H9 (cell line): ENCODE results near the gene C1QL4. TPM values are rescaled to one million over a fixed set of nuclear protein-coding genes. Genes with fewer than 3 reads are reported as not detected.

Experiments
- DNase-seq: peaks from one replicate; pipeline ENCODE4 v3.0.0-alpha.2; 2017
- H2AFZ ChIP-seq: one replicate; pipeline ENCODE4 v1.6.1; 2013; ENCODE audit warnings: mild to moderate bottlenecking, low read length, control low read depth, moderate library complexity
- H2AK5ac ChIP-seq: 2 replicates; pipeline ENCODE4 v1.6.1; 2013; ENCODE audit warnings: low read length, control low read depth, mixed read lengths; ENCODE audit not compliant: insufficient read length
- H2BK120ac ChIP-seq: one replicate; pipeline ENCODE4 v1.6.1; 2013; ENCODE audit warnings: low read depth, mild to moderate bottlenecking, low read length, control low read depth, inconsistent platforms; ENCODE audit not compliant: poor library complexity, severe bottlenecking
- H2BK12ac ChIP-seq: 2 replicates; pipeline ENCODE4 v1.6.1; 2013; ENCODE audit warnings: low read length, control low read depth, mixed read lengths, low read depth; ENCODE audit not compliant: insufficient read length
- H2BK15ac ChIP-seq: 2 replicates; pipeline ENCODE4 v1.6.1; 2013; ENCODE audit warnings: low read depth, low read length, control low read depth
- H2BK20ac ChIP-seq: one replicate; pipeline ENCODE4 v1.6.1; 2013; ENCODE audit warnings: low read depth, mild to moderate bottlenecking, low read length, control low read depth, inconsistent platforms; ENCODE audit not compliant: poor library complexity, severe bottlenecking
- H2BK5ac ChIP-seq: 2 replicates; pipeline ENCODE4 v1.6.1; 2013; ENCODE audit warnings: low read length, control low read depth, mixed read lengths; ENCODE audit not compliant: insufficient read length
- H3K14ac ChIP-seq: 2 replicates; pipeline ENCODE4 v1.6.1; 2013; ENCODE audit warnings: low read length, control low read depth; ENCODE audit not compliant: insufficient read depth
- H3K18ac ChIP-seq: 2 replicates; pipeline ENCODE4 v1.6.1; 2013; ENCODE audit warnings: low read depth, mild to moderate bottlenecking, mixed read lengths, low read length, control low read depth; ENCODE audit not compliant: insufficient read length
- H3K23ac ChIP-seq: 2 replicates; pipeline ENCODE4 v1.6.1; 2013; ENCODE audit warnings: low read length, control low read depth, mixed read lengths, low read depth; ENCODE audit not compliant: insufficient read length
- H3K23me2 ChIP-seq: 2 replicates; pipeline ENCODE4 v1.6.1; 2013; ENCODE audit warnings: low read depth, mild to moderate bottlenecking, mixed read lengths, low read length, control low read depth; ENCODE audit not compliant: insufficient read length, poor library complexity, severe bottlenecking
- H3K27ac ChIP-seq: 2 replicates; pipeline ENCODE4 v1.5.1; 2013; ENCODE audit warnings: low read length, control low read depth, mixed read lengths, low read depth; ENCODE audit not compliant: insufficient read length
- H3K27me3 ChIP-seq: 2 replicates; pipeline ENCODE4 v1.6.1; 2013; ENCODE audit warnings: low read length, control low read depth, inconsistent platforms; ENCODE audit not compliant: insufficient read depth
- H3K4ac ChIP-seq: 2 replicates; pipeline ENCODE4 v1.6.1; 2013; ENCODE audit warnings: low read depth, mild to moderate bottlenecking, control low read depth, inconsistent platforms, low read length, moderate library complexity
- H3K4me1 ChIP-seq: 2 replicates; pipeline ENCODE4 v1.6.1; 2013; ENCODE audit warnings: low read length, control low read depth, inconsistent platforms; ENCODE audit not compliant: insufficient read depth
- H3K4me2 ChIP-seq: 2 replicates; pipeline ENCODE4 v1.6.1; 2013; ENCODE audit warnings: low read length, control low read depth, mixed read lengths; ENCODE audit not compliant: insufficient read length, insufficient read depth
- H3K56ac ChIP-seq: 2 replicates; pipeline ENCODE4 v1.6.1; 2013; ENCODE audit warnings: low read depth, mild to moderate bottlenecking, mixed read lengths, low read length, control low read depth; ENCODE audit not compliant: insufficient read length
- H3K79me1 ChIP-seq: 2 replicates; pipeline ENCODE4 v1.6.1; 2013; ENCODE audit warnings: low read depth, mild to moderate bottlenecking, moderate library complexity, low read length, control low read depth, inconsistent platforms; ENCODE audit not compliant: insufficient read depth, poor library complexity, severe bottlenecking
- H3K79me2 ChIP-seq: 2 replicates; pipeline ENCODE4 v1.6.1; 2013; ENCODE audit warnings: low read length, control low read depth, inconsistent platforms; ENCODE audit not compliant: insufficient read depth
- H3K9ac ChIP-seq: 2 replicates; pipeline ENCODE4 v1.6.1; 2013; ENCODE audit warnings: low read length, control low read depth, mixed read lengths; ENCODE audit not compliant: insufficient read length; ENCODE audit errors: extremely low read depth
- H3K9me3 ChIP-seq: one replicate; pipeline ENCODE4 v1.6.1; 2013; ENCODE audit warnings: low read depth, low read length, inconsistent platforms; ENCODE audit not compliant: control insufficient read depth
- H3T11ph ChIP-seq: one replicate; pipeline ENCODE4 v1.6.1; 2013; ENCODE audit warnings: mild to moderate bottlenecking, low read length, control low read depth, inconsistent platforms
- H4K20me1 ChIP-seq: one replicate; pipeline ENCODE4 v1.6.1; 2013; ENCODE audit not compliant: control insufficient read depth, insufficient read length, insufficient read depth
- H4K5ac ChIP-seq: 2 replicates; pipeline ENCODE4 v1.6.1; 2013; ENCODE audit warnings: low read depth, mild to moderate bottlenecking, mixed read lengths, low read length, control low read depth; ENCODE audit not compliant: insufficient read length
- H4K8ac ChIP-seq: replicated peaks from 2 replicates; pipeline ENCODE4 v1.6.1; 2013; ENCODE audit warnings: low read length, control low read depth, mixed read lengths, low read depth; ENCODE audit not compliant: insufficient read length
- H4K91ac ChIP-seq: 2 replicates; pipeline ENCODE4 v1.6.1; 2013; ENCODE audit warnings: low read depth, mild to moderate bottlenecking, moderate library complexity, mixed read lengths, low read length, control low read depth; ENCODE audit not compliant: insufficient read length
- H3K27ac Mint-ChIP-seq, 3 experiments: 2 replicates in 2 of 3; 3 replicates in 1 of 3; pipeline ENCODE4 v1.8.0; 2020 to 2021; ENCODE audit warnings: mixed read lengths in 3 of 3, mild to moderate bottlenecking in 1 of 3, moderate library complexity in 1 of 3
- H3K27me3 Mint-ChIP-seq: 2 replicates; pipeline ENCODE4 v1.8.0; 2021; ENCODE audit warnings: low read depth, mild to moderate bottlenecking, moderate library complexity, mixed read lengths
- H3K36me3 Mint-ChIP-seq, 3 experiments: 2 replicates in 2 of 3; 3 replicates in 1 of 3; pipeline ENCODE4 v1.8.0; 2020 to 2021; ENCODE audit warnings: low read depth in 3 of 3, mixed read lengths in 3 of 3; ENCODE audit not compliant: insufficient read depth in 1 of 3
- H3K4me1 Mint-ChIP-seq, 2 experiments: 2 replicates each; pipeline ENCODE4 v1.8.0; 2020; ENCODE audit warnings: mixed read lengths in 2 of 2
- H3K4me3 Mint-ChIP-seq, 2 experiments: 2 replicates in 1 of 2; 3 replicates in 1 of 2; pipeline ENCODE4 v1.8.0; 2020 to 2021; ENCODE audit warnings: mild to moderate bottlenecking in 2 of 2, mixed read lengths in 2 of 2, moderate library complexity in 1 of 2
- H3K9me3 Mint-ChIP-seq, 2 experiments: 2 replicates in 1 of 2; 3 replicates in 1 of 2; pipeline ENCODE4 v1.8.0; 2020; ENCODE audit warnings: mild to moderate bottlenecking in 2 of 2, mixed read lengths in 2 of 2, moderate library complexity in 1 of 2
- CTCF ChIP-seq: fragments of 200-600 bp; sonication (generic); conservative IDR thresholded peaks from 3 replicates; pipeline ENCODE4 v1.8.0; 2021; ENCODE audit warnings: antibody characterized with exemption, mild to moderate bottlenecking
- WGBS: extraction: QIAGEN DNeasy Blood & Tissue Kit; methylation state at CpG from one replicate; pipeline ENCODE4 v1.1.7; 2013; ENCODE audit warnings: missing lambda C conversion rate, low lambda C conversion rate, mixed read lengths; ENCODE audit not compliant: insufficient read length; ENCODE audit errors: extremely low coverage; 5-methylcytosine and 5-hydroxymethylcytosine counted together
- total RNA-seq: library from RNA; stranded (reverse); gene quantifications from 2 replicates; pipeline ENCODE4 v1.2.1, GENCODE V29; 2021

C1QL4 gene
- total RNA-seq, 1 experiment from 2014 or later: 1.9 TPM

DNA sequence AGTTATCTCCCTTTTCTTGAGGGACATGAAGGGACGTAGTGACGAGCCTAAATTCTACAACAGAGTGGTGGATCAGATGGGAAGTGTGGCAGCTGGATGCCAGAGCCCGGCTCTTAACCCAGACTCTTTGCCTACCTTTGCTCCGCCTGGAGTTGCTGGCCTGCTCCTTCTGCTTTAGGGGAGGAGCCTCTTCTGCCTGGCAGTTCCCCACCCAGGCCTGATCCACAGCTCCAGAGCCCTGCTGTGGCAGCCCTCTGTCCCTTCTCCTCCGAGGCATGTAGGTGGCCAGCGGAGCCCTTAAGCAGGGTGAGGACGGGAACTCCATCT is 44.3 kb downstream of the C1QL4 start:
- no peaks in the 10 kb centered on the region for H3K4me1 ChIP-seq
- H3K27me3 ChIP-seq: peaks cover 44% of the 10 kb centered on the region
- DNase-seq: no peak
- H3K9me3 ChIP-seq: no peaks in the 10 kb centered on the region
- Mint-ChIP-seq H3K4me3 (no peak overlapping the region), H3K36me3 (no peaks in the 10 kb centered on the region; a peak in 1 of 7 replicates), H3K27ac (no peak overlapping the region), H3K27me3 (peaks cover 84% of the 10 kb centered on the region), H3K9me3 (peaks cover 0 to 2% of the 10 kb centered on the region in 2 experiments; a peak in 1 of 5 replicates), H3K4me1 (peaks cover 12 to 41% of the 10 kb centered on the region in 2 experiments)
- no peak overlapping the region for H3K23ac ChIP-seq
- H2BK12ac ChIP-seq: no peak overlapping the region
- no CpG with 5 or more reads among the region's 7 CpGs for WGBS
- no peak overlapping the region for H2BK20ac ChIP-seq
- H2AK5ac ChIP-seq: no peak overlapping the region
- H4K91ac ChIP-seq: no peak overlapping the region
- no peak overlapping the region for H4K8ac ChIP-seq
- H3K4ac ChIP-seq: no peak overlapping the region
- peaks cover 3% of the 10 kb centered on the region for H4K20me1 ChIP-seq
- H3T11ph ChIP-seq: no peak overlapping the region
- no peaks in the 10 kb centered on the region for H3K79me1 ChIP-seq
- H3K56ac ChIP-seq: no peak overlapping the region
- H3K9ac ChIP-seq: no peak overlapping the region
- no peak overlapping the region for H2AFZ ChIP-seq
- H4K5ac ChIP-seq: no peak overlapping the region
- H3K14ac ChIP-seq: no peak overlapping the region
- no peak overlapping the region for H2BK120ac ChIP-seq
- no peak overlapping the region for H3K4me2 ChIP-seq
- no peak overlapping the region for H3K27ac ChIP-seq
- no peak overlapping the region for H2BK15ac ChIP-seq
- H3K23me2 ChIP-seq: peaks cover 5% of the 10 kb centered on the region
- TF ChIP-seq CTCF: no peak
- H3K79me2 ChIP-seq: no peaks in the 10 kb centered on the region
- no peak overlapping the region for H2BK5ac ChIP-seq
- no peak overlapping the region for H3K18ac ChIP-seq
